Stimulated activated CD8-positive, alpha-beta memory T cell treated with anti-CD3 and anti-CD28 coated beads, Interleukin-15, amount 100 ng/mL, for 48 hours (primary cell): ENCODE data around the gene HPS5.
"Not testable (repeated sequence)": the region's sequence is repeated elsewhere in the genome, so short reads cannot be mapped to it uniquely, and the experiment has no call there.

Experiments used
- DNase-seq, 2 donors: peaks; one replicate each; pipeline ENCODE4 v3.0.0-alpha.2; 2020; ENCODE audit warnings: low read depth in 2 of 2

HPS5 gene

GRCh38 chr11:18321969-18322711 is at the start of gene HPS5, which contains the start of gene GTF2H1:
HPS5 (minus strand) TSS chr11:18322140; CDS start chr11:18317858, 4,282 bp downstream.
GTF2H1 (plus strand) TSS chr11:18322567; CDS start chr11:18333075, 10,508 bp downstream.
- DNase-seq = peak; percentile 89 to 92

GRCh38 chr11:18371279-18371678 is 49.3 kb upstream of the HPS5 start:
- no peak for DNase-seq

GRCh38 chr11:18369398-18369797 is 47.5 kb upstream of the HPS5 start:
- DNase-seq = no peak

- no peak for DNase-seq
Measured at GRCh38 chr11:18368221-18368620, 46.3 kb upstream of the HPS5 start.

GRCh38 chr11:18367431-18367830 is 45.5 kb upstream of the HPS5 start:
- no peak for DNase-seq

GRCh38 chr11:18366286-18366685 is 44.3 kb upstream of the HPS5 start:
- DNase-seq = no peak

GRCh38 chr11:18365741-18366140 is 43.8 kb upstream of the HPS5 start:
- DNase-seq = no peak

GRCh38 chr11:18364495-18365073 is 42.6 kb upstream of the HPS5 start:
- no peak for DNase-seq

- no peak for DNase-seq
Measured at GRCh38 chr11:18361154-18361553, 39.2 kb upstream of the HPS5 start.

GRCh38 chr11:18358646-18359045 is 36.7 kb upstream of the HPS5 start:
- DNase-seq = no peak

GRCh38 chr11:18352581-18352980 is 30.6 kb upstream of the HPS5 start:
- DNase-seq = no peak

- no peak for DNase-seq
Measured at GRCh38 chr11:18347471-18348125, 25.7 kb upstream of the HPS5 start.

GRCh38 chr11:18332891-18333290 is 11.0 kb upstream of the HPS5 start:
- DNase-seq = no peak

GRCh38 chr11:18332302-18332701 is 10.4 kb upstream of the HPS5 start:
- DNase-seq = no peak

GRCh38 chr11:18330921-18331320 is 9.0 kb upstream of the HPS5 start:
- DNase-seq = no peak

- no peak for DNase-seq
Measured at GRCh38 chr11:18329196-18329870, 7.4 kb upstream of the HPS5 start.

- DNase-seq = no peak
Measured at GRCh38 chr11:18324381-18324780, 2.4 kb upstream of the HPS5 start.

GRCh38 chr11:18323881-18324280 is 1.9 kb upstream of the HPS5 start:
- DNase-seq = not testable (repeated sequence)

- DNase-seq = no peak
Measured at GRCh38 chr11:18322818-18323570, 1.1 kb upstream of the HPS5 start.

- DNase-seq = no peak
Measured at GRCh38 chr11:18321578-18321968, 367 bp downstream of the HPS5 start.

- no peak for DNase-seq
Measured at GRCh38 chr11:18320617-18321016, 1.3 kb downstream of the HPS5 start.

- DNase-seq = no peak
Measured at GRCh38 chr11:18319914-18320313, 2.0 kb downstream of the HPS5 start.
